Prostate gland (tissue), 2 donors: ENCODE data around the gene MCM3AP.

Experiments used
- CTCF ChIP-seq, 4 experiments: fragments of 200-600 bp in 2 of 4; fragments of 450-650 bp in 2 of 4; sonication (generic) in 2 of 4; IDR thresholded peaks; 1 replicate in 3 of 4; 2 replicates in 1 of 4; pipeline ENCODE4 v1.5.1; 2016 to 2019; ENCODE audit warnings: antibody characterized with exemption in 4 of 4, mild to moderate bottlenecking in 2 of 4, moderate library complexity in 2 of 4
- POLR2A ChIP-seq: fragments of 450-650 bp; IDR thresholded peaks from one replicate; pipeline ENCODE4 v1.6.1; 2016; ENCODE audit warnings: antibody characterized with exemption, mild to moderate bottlenecking

DNA sequence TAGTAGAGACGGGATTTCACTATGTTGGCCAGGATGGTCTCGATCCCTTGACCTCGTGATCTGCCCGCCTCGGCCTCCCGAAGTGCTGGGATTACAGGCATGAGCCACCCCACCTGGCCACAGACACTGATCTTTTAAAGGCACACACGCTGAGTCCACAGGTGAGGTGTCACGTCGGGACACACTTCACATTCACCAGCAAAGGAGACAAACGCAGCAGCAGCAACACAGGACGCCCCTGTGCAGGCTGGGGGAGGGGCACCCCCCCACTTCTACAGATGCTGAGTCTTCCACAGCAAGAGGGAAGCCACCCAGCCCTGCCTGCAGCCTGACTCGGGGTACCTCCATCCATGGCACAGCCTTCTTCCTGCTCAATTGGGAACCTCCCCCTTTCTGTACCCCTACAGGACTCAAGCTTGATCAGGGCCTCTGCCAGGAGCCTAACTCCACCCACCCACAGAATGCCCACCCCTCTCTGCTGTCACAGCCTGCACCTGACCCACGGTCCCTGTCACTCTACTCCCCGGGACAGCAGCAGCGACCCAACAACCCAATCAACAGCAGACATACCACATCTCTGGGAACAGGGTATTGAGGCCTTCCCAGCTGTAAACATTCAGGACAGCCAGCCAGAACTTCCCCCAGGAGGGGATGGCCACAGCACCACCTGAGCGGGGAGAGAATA lies 66.4 kb downstream of the MCM3AP start:
- TF ChIP-seq CTCF (IDR thresholded peaks at IDR 0.05), result no peak
- no peak for TF ChIP-seq POLR2A
